GM23338 (cell line): ENCODE measurements around the gene KRT3. TPM values are rescaled to one million over a fixed set of nuclear protein-coding genes. Genes with fewer than 3 reads are reported as not detected.

ENCODE experiments used
- ATAC-seq: fragments of 200-7000 bp; cut with Tn5 transposase; 3 replicates; pipeline ENCODE4 v1.9.1; 2020
- DNase-seq: peaks from one replicate; pipeline ENCODE4 v3.0.0-alpha.2; 2015; ENCODE audit warnings: low spot score
- H2AFZ ChIP-seq: fragments of 200-600 bp; sonication (generic); 2 replicates; pipeline ENCODE4 v1.8.0; 2016; ENCODE audit warnings: antibody characterized with exemption, mild to moderate bottlenecking, moderate library complexity
- H3F3A ChIP-seq: fragments of 200-600 bp; sonication (generic); replicated peaks from 2 replicates; pipeline ENCODE4 v1.8.0; 2017; ENCODE audit warnings: antibody characterized with exemption, mixed run types, low read depth
- H3K27ac ChIP-seq: fragments of 200-600 bp; sonication (generic); 2 replicates; pipeline ENCODE4 v1.6.1; 2016; ENCODE audit warnings: low read depth
- H3K27me3 ChIP-seq: fragments of 200-600 bp; sonication (generic); 2 replicates; pipeline ENCODE4 v1.8.0; 2016; ENCODE audit warnings: mild to moderate bottlenecking, mixed run types, moderate library complexity; ENCODE audit not compliant: insufficient read depth
- H3K36me3 ChIP-seq: fragments of 200-600 bp; sonication (generic); 2 replicates; pipeline ENCODE4 v1.8.0; 2016; ENCODE audit warnings: mild to moderate bottlenecking; ENCODE audit not compliant: insufficient read depth
- H3K4me1 ChIP-seq: fragments of 200-600 bp; sonication (generic); 2 replicates; pipeline ENCODE4 v1.8.0; 2016; ENCODE audit warnings: mild to moderate bottlenecking, moderate library complexity; ENCODE audit not compliant: insufficient read depth
- H3K4me2 ChIP-seq: fragments of 200-600 bp; sonication (generic); 2 replicates; pipeline ENCODE4 v1.7.1; 2017; ENCODE audit warnings: mixed run types
- H3K4me3 ChIP-seq: fragments of 200-600 bp; sonication (generic); 2 replicates; pipeline ENCODE4 v1.6.1; 2016; ENCODE audit warnings: mixed run types
- H3K79me2 ChIP-seq: fragments of 200-600 bp; sonication (generic); replicated peaks from 2 replicates; pipeline ENCODE4 v1.8.0; 2017; ENCODE audit warnings: mild to moderate bottlenecking; ENCODE audit not compliant: insufficient read depth
- H3K9me2 ChIP-seq: fragments of 200-600 bp; sonication (generic); 2 replicates; pipeline ENCODE4 v1.8.0; 2017; ENCODE audit not compliant: insufficient read depth
- H4K20me1 ChIP-seq: fragments of 200-600 bp; sonication (generic); replicated peaks from 2 replicates; pipeline ENCODE4 v1.8.0; 2017; ENCODE audit warnings: mild to moderate bottlenecking; ENCODE audit not compliant: insufficient read depth
- H3K27ac Mint-ChIP-seq: 2 replicates; pipeline ENCODE4 v1.8.0; 2020; ENCODE audit warnings: inconsistent platforms, mild to moderate bottlenecking, moderate library complexity, mixed read lengths
- H3K27me3 Mint-ChIP-seq: 3 replicates; pipeline ENCODE4 v1.8.0; 2022; ENCODE audit warnings: low read depth, mild to moderate bottlenecking, moderate library complexity, mixed read lengths, inconsistent platforms; ENCODE audit not compliant: insufficient read depth, poor library complexity
- H3K36me3 Mint-ChIP-seq: 3 replicates; pipeline ENCODE4 v1.8.0; 2021; ENCODE audit warnings: low read depth, mild to moderate bottlenecking, inconsistent platforms, moderate library complexity, mixed read lengths
- H3K4me1 Mint-ChIP-seq: 3 replicates; pipeline ENCODE4 v1.8.0; 2020; ENCODE audit warnings: mild to moderate bottlenecking, inconsistent platforms, mixed read lengths
- H3K4me3 Mint-ChIP-seq: 3 replicates; pipeline ENCODE4 v1.8.0; 2021; ENCODE audit warnings: moderate library complexity, mild to moderate bottlenecking, inconsistent platforms, mixed read lengths
- H3K9me3 Mint-ChIP-seq: 3 replicates; pipeline ENCODE4 v1.8.0; 2020; ENCODE audit warnings: moderate library complexity, mild to moderate bottlenecking, inconsistent platforms, mixed read lengths
- CTCF ChIP-seq, 2 experiments: fragments of 200-600 bp in 1 of 2; sonication (generic) in 1 of 2; conservative IDR thresholded peaks; 2 replicates each; pipeline versions ENCODE4 v1.5.1 to v1.6.1; 2016 to 2017; ENCODE audit warnings: antibody characterized with exemption in 2 of 2, low read depth in 2 of 2, mild to moderate bottlenecking in 2 of 2, moderate library complexity in 1 of 2
- EZH2 ChIP-seq: fragments of 200-600 bp; sonication (generic); IDR thresholded peaks from one replicate; pipeline ENCODE4 v1.8.0; 2017; ENCODE audit warnings: antibody characterized with exemption, mild to moderate bottlenecking, low read depth; ENCODE audit not compliant: unreplicated experiment
- EZH2phosphoT487 ChIP-seq: fragments of 200-600 bp; sonication (generic); IDR thresholded peaks from one replicate; pipeline ENCODE4 v1.8.1; 2018; ENCODE audit warnings: antibody characterized with exemption; ENCODE audit not compliant: unreplicated experiment
- JUNB ChIP-seq: IDR thresholded peaks from one replicate; pipeline ENCODE4 v1.6.1; 2016; ENCODE audit warnings: antibody characterized with exemption; ENCODE audit not compliant: unreplicated experiment
- POLR2AphosphoS5 ChIP-seq: IDR thresholded peaks from 2 replicates; pipeline ENCODE4 v1.6.1; 2016; ENCODE audit warnings: antibody characterized with exemption, low read depth
- REST ChIP-seq: IDR thresholded peaks from one replicate; pipeline ENCODE4 v1.6.1; 2018; ENCODE audit warnings: antibody characterized with exemption; ENCODE audit not compliant: unreplicated experiment
- STAT1 ChIP-seq: IDR thresholded peaks from one replicate; pipeline ENCODE4 v1.6.1; 2016; ENCODE audit warnings: antibody characterized with exemption; ENCODE audit not compliant: unreplicated experiment
- ZNF114 ChIP-seq: fragments of 250-450 bp; sonication (Bioruptor Pico); IDR thresholded peaks from 2 replicates; pipeline ENCODE4 v1.5.0; 2020; ENCODE audit warnings: mild to moderate bottlenecking, moderate library complexity
- ZNF331 ChIP-seq: fragments of 250-450 bp; sonication (Bioruptor Pico); IDR thresholded peaks from 2 replicates; pipeline ENCODE4 v1.5.0; 2020; ENCODE audit warnings: low read depth, mild to moderate bottlenecking, moderate library complexity
- polyA plus RNA-seq: library from polyadenylated mRNA; unstranded; fragments of >200 nt; fragmentation: Nextera tagmentation; extraction: Ambion mirVana; gene quantifications from 2 replicates; pipeline ENCODE4 v1.2.1, GENCODE V29; 2016
- total RNA-seq: library from RNA; depleted of rRNA; stranded (reverse); fragments of >200 nt; shearing (Covaris generic); gene quantifications from 2 replicates; pipeline ENCODE4 v1.2.3, GENCODE V29; 2014
- TF ChIP-seq, protein P1 (sequence below): IDR thresholded peaks from 2 replicates; pipeline ENCODE4 v1.6.1; 2016; ENCODE audit warnings: antibody characterized with exemption
- TF ChIP-seq, protein P2 (sequence below): fragments of 250-450 bp; sonication (Bioruptor Pico); IDR thresholded peaks from 2 replicates; pipeline ENCODE4 v1.5.0; 2020; ENCODE audit warnings: mild to moderate bottlenecking, moderate library complexity

The KRT3 gene
- total and polyA plus RNA-seq, 2 experiments from 2014 or later, result not detected

- Histone ChIP-seq H4K20me1 (0 out of 2 replicates have a peak, but pooled peaks cover 2% of the 10 kb centered on the region), H3K9me2 (0 out of 2 replicates have a peak, but pooled peaks cover 13% of the 10 kb centered on the region), H3K4me2 (no peak overlapping the region), H3F3A (no peaks in the 10 kb centered on the region), H2AFZ (no peak overlapping the region), H3K27ac (no peak overlapping the region), H3K4me3 (no peak overlapping the region), H3K4me1 (no peaks in the 10 kb centered on the region), H3K79me2 (no peaks in the 10 kb centered on the region), H3K27me3 (no peaks in the 10 kb centered on the region), H3K36me3 (no peaks in the 10 kb centered on the region)
- Mint-ChIP-seq H3K36me3 (no peaks in the 10 kb centered on the region; the same call in 2 of the 3 replicates), H3K27ac (no peak overlapping the region), H3K27me3 (peaks cover 12% of the 10 kb centered on the region), H3K9me3 (no peaks in the 10 kb centered on the region), H3K4me3 (no peak overlapping the region), H3K4me1 (peaks cover 6% of the 10 kb centered on the region; the same call in 1 of the 3 replicates)
- TF ChIP-seq EZH2 (no peak), POLR2AphosphoS5 (no peak), REST (no peak), STAT1 (no peak), ZNF114 (CRISPR knock-in tag) (no peak), CTCF (conservative IDR thresholded peaks at IDR 0.05; ENCODE audit: low read depth in 2 of 2) (no peak), JUNB (no peak), EZH2phosphoT487 (no peak), ZNF331 (no peak)
- TF ChIP-seq, protein P1, sequence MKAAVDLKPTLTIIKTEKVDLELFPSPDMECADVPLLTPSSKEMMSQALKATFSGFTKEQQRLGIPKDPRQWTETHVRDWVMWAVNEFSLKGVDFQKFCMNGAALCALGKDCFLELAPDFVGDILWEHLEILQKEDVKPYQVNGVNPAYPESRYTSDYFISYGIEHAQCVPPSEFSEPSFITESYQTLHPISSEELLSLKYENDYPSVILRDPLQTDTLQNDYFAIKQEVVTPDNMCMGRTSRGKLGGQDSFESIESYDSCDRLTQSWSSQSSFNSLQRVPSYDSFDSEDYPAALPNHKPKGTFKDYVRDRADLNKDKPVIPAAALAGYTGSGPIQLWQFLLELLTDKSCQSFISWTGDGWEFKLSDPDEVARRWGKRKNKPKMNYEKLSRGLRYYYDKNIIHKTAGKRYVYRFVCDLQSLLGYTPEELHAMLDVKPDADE, result no peak
- TF ChIP-seq, protein P2, sequence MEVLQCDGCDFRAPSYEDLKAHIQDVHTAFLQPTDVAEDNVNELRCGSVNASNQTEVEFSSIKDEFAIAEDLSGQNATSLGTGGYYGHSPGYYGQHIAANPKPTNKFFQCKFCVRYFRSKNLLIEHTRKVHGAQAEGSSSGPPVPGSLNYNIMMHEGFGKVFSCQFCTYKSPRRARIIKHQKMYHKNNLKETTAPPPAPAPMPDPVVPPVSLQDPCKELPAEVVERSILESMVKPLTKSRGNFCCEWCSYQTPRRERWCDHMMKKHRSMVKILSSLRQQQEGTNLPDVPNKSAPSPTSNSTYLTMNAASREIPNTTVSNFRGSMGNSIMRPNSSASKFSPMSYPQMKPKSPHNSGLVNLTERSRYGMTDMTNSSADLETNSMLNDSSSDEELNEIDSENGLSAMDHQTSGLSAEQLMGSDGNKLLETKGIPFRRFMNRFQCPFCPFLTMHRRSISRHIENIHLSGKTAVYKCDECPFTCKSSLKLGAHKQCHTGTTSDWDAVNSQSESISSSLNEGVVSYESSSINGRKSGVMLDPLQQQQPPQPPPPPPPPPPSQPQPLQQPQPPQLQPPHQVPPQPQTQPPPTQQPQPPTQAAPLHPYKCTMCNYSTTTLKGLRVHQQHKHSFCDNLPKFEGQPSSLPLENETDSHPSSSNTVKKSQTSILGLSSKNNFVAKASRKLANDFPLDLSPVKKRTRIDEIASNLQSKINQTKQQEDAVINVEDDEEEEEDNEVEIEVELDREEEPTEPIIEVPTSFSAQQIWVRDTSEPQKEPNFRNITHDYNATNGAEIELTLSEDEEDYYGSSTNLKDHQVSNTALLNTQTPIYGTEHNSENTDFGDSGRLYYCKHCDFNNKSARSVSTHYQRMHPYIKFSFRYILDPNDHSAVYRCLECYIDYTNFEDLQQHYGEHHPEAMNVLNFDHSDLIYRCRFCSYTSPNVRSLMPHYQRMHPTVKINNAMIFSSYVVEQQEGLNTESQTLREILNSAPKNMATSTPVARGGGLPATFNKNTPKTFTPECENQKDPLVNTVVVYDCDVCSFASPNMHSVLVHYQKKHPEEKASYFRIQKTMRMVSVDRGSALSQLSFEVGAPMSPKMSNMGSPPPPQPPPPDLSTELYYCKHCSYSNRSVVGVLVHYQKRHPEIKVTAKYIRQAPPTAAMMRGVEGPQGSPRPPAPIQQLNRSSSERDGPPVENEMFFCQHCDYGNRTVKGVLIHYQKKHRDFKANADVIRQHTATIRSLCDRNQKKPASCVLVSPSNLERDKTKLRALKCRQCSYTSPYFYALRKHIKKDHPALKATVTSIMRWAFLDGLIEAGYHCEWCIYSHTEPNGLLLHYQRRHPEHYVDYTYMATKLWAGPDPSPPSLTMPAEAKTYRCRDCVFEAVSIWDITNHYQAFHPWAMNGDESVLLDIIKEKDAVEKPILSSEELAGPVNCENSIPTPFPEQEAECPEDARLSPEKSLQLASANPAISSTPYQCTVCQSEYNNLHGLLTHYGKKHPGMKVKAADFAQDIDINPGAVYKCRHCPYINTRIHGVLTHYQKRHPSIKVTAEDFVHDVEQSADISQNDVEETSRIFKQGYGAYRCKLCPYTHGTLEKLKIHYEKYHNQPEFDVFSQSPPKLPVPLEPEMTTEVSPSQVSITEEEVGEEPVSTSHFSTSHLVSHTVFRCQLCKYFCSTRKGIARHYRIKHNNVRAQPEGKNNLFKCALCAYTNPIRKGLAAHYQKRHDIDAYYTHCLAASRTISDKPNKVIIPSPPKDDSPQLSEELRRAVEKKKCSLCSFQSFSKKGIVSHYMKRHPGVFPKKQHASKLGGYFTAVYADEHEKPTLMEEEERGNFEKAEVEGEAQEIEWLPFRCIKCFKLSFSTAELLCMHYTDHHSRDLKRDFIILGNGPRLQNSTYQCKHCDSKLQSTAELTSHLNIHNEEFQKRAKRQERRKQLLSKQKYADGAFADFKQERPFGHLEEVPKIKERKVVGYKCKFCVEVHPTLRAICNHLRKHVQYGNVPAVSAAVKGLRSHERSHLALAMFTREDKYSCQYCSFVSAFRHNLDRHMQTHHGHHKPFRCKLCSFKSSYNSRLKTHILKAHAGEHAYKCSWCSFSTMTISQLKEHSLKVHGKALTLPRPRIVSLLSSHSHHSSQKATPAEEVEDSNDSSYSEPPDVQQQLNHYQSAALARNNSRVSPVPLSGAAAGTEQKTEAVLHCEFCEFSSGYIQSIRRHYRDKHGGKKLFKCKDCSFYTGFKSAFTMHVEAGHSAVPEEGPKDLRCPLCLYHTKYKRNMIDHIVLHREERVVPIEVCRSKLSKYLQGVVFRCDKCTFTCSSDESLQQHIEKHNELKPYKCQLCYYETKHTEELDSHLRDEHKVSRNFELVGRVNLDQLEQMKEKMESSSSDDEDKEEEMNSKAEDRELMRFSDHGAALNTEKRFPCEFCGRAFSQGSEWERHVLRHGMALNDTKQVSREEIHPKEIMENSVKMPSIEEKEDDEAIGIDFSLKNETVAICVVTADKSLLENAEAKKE (CRISPR knock-in tag), result no peak
- no peak for ATAC-seq
- no peak for DNase-seq
Observed at GRCh38 chr12:52744493-52745156, 51.3 kb downstream of the KRT3 start.
